HS-27A (cell line): ENCODE measurements around the gene NHLRC4.

Source experiments
- DNase-seq: peaks from one replicate; pipeline ENCODE4 v3.0.0-alpha.2; 2012; ENCODE audit warnings: low read depth, missing footprints

The NHLRC4 gene

DNA sequence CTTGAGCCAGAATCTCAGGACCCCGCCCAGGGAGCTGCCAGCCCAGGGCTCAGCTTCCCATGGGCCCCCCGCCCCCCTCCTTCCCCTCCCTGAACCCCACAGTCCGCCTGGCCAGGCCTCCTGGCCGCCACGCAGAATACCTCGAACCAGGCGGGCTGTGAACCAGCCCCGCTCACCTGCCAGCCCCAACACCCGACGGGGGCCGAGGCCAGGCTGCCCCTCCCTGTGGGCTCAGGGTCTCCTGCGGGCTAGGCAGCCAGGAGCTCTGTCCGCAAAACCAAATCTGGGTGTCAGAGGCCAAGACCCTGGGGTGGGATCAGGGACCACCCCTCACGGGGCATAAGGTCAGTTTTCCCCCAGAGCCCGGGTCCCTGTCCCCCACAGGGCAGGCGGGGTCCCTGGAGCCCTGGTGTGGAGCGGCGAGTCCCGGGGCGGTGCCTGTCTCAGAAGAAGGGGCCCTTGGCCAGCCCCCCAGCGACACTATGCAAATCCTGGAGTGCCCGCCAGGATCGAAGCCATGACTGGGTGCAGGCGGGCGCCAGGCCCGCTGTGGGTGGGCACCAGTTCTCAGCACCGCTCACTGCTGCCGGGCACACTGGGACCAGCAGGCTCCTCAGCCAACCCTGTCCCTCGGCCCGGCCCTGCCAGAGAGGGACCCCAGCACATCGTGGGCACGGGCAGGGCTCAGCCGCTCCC lies 13.1 kb upstream of the NHLRC4 start:
- DNase-seq: no peak

- no peak for DNase-seq
Observed at GRCh38 chr16:554297-554621, 12.5 kb upstream of the NHLRC4 start.

GRCh38 chr16:554640-555365 lies 12.0 kb upstream of the NHLRC4 start:
- DNase-seq: no peak

DNA sequence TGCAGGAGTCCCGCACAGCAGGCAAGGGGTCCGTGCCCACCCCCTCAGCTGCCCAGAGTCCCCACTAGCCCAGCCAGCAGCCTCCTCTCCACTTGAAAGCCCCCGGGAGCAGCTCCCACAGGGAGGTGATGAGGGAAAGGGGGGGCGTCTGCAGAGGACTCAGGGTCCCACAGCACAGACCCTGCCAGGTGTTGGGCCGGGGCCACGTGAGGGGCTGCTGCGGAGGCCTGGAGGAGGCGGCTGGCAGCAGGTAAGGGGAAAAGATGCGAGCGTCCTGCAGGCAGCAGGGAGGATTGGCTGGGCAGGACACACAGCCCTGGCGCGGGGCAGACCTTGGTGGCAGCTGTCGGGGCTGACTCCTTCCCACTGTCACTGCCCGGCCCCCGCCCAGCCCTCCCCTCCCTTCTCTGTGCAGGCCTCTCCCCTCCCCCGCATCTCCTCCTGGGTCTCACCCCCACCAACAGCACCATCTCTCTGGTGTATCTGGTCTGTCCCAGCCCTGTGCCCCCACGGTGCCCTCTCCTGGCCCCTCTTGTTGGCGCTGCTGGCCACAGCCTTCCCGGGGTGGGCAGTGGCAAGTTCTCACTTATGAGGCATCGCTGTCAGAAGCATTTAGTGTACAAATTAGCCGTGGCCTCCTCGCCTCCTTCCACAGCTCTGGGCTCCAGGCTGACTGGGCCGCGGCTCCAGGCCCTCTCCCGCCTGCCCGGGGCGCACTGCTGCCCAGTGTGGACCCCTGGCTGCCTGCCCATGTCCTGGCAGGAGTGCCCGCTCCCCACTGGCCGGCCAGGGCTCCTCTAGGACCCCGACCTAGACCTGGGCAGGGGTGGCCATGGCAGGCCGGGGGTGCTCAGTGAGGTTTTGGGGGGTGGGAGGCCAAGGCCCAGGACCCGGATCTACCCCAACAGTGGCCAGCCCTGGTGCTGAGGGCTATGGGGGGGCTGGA lies 11.0 kb upstream of the NHLRC4 start:
- DNase-seq: no peak

DNA sequence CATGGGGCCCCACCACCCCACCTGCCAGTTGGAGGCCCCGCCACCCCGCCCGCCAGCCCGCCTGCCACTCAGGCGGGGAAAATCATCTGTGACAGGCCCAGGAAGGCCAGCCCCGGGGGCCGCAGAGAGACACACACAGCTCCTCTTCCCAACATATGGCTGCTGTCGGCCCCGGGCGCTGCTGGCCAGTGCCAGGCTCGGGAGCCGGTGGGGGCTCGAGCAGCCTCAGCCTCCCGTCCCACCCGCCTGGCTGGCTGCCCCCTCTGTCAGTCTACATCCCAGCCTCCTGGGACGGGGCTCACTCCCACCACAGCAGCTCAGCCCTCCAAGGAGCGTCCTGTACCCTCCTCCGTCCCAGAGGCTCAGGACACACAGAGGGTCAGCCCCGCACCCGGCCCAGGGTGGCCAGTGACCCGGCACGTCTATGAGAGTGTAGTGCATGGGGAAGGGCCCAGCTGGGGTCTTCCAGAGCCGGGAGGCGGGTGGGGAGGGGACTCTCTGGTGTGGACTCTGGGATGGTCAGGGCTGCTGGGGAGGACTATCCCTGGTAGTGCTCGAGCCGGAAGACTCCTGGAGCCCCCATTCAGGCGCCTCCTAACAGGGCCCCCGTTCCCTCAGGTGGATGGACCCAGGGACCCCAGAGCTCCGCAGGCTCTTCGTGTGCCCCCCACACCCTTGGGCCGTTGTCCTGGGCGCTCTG lies 10.2 kb upstream of the NHLRC4 start:
- no peak for DNase-seq

DNA sequence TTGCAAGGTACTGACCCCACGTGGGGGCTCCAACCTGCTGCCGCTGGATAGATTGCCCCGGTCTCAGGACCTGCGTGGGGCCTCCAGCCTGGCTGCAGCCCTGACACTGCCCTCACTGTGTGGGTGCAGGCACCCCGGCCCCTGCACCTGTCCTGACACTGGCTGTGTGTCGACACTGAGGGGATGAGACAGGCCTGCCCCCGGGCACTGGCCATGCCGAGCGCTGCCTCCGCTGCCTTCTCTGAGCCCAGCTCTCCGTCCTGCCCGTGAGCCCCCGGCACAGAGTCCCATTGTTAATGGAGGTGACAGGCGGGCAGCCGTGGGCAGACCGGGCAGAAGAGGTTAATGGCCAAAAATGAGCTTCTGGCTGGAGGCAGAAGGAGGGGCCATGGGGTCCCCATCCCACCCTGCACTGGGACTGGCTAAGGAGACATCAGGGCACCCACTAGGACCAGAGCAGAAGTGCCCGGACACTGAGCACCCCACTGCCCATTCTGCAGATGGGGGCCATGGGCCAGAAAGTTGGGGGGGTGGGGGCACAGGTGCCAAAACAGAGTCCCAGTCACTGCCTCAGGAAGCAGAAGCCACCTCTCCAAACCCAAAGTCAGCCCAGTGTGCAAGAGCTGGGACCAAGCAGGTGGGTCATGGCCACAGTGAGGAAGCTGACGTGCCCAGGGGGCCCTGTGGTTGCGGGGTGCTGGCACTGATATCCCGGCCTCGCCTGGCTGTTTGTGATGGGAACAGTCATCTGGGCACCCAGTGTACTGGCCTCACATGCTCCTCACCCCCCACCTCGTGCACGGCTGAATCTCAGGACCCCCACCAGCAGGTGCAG lies 9.1 kb upstream of the NHLRC4 start:
- DNase-seq: no peak

- no peak for DNase-seq
Observed at GRCh38 chr16:558298-559020, 8.3 kb upstream of the NHLRC4 start.

- no peak for DNase-seq
Observed at GRCh38 chr16:559021-559380, 7.8 kb upstream of the NHLRC4 start.

- DNase-seq: no peak
Observed at GRCh38 chr16:559411-560203, 7.2 kb upstream of the NHLRC4 start.

DNA sequence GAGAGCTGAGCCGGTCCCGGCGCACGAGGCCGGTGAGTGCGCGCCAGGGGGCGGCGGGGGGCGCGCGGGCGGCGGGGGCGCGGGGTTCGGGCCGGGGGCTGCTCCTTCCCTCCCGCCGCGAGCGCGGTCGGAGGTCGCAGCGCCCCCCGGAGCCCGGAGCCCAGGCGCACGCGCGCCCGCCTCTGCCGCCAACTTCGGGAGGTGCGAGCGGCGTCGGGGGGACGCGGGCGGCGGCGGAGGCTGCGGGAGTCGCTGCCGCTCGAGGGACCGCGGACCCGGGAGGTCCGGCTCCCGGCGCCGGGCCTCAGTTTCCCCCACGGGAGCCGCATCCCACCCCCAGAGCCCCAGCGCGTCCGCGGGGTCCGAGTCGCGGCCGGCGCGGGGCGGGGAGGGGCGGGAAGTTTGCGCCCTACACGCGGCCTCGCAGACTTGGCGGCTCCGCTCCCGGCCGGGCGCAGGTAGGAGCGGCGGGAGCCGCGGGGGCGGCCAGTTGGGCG lies 6.6 kb upstream of the NHLRC4 start, which contains the start of gene PRR35:
TSS of gene PRR35 (plus strand) at position 191 of the 497 bp plus-strand sequence. CDS start 2,901 bp downstream, outside the sequence.
- no peak for DNase-seq

DNA sequence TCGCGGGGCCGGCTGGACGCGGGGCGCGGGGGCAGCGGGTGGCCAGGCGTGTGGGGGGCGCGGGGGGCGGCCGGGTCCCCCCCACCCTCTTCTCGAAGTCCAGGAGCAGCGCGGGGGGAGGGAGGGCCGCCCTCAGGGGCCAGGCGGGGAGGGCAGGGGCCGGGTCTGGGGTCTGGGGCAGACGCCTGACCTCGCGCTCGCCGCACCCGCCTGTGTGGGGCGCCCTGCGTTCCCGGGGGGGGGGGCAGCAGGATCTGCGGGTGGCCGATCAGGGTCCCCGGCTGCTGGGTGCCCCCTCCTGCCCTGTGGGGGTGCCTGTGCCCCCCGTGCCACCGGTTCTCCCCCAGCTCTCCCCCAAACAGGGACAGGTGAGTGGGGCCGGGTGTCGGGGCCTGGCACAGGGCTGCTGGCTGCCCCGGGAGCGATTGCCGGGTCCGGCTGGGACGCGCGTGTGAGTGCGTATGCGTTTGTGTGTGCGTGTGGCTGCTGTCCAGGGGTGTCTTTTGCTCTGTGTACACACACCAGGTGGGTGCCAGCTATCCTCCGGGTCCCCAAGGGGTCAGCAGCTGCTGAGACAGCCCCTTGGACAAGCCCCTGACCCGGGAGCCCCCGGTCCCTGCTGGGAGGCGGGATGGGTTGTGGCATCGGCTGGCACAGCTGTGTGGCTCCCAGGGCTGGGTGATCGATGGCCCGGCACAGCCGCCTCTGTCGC lies 5.9 kb upstream of the NHLRC4 start:
- DNase-seq: no peak

DNA sequence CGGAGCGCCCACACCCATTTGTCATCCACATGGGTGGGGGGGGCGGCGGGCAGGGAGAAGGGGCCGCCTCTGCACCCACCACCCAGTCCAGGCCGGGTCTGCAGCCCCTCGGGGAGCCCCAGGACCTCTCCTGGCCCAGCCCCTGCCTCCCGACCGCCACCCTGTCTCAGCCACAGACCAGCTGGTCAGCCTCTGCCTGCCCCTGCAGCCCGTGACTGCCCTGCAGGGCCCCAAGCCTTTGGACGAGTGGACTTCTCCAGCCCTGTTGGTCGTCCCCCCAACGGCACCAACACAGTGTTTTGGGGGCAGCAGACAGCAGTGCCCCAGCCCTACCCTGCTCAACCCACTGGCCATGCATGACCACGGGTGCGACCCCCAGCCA lies 5.4 kb upstream of the NHLRC4 start:
- DNase-seq: no peak

- DNase-seq: no peak
Observed at GRCh38 chr16:561957-562938, 4.6 kb upstream of the NHLRC4 start.

GRCh38 chr16:563072-563644 lies 3.6 kb upstream of the NHLRC4 start:
- DNase-seq: no peak

- no peak for DNase-seq
Observed at GRCh38 chr16:564690-565418, 2.0 kb upstream of the NHLRC4 start.
